ENCODE measurements around the gene EML5.

Gene EML5

GRCh38 chr14:88792473-88793258, at the start of gene EML5:
TSS of gene EML5 (minus strand) at chr14:88792953. CDS start at chr14:88792503, 450 bp downstream.
- Histone ChIP-seq H3K4me3 (ENCODE audit: low read length) (peak within 1 kb of the TSS; percentile 69), H3K9ac (ENCODE audit: low read length) (peak within 1 kb of the TSS; percentile 38), H3K27me3 (ENCODE audit: control insufficient read depth, insufficient read depth, low read length) (no peaks in the 10 kb centered on the region)

GRCh38 chr14:88842414-88842813, 49.7 kb upstream of the EML5 start:
- H3K9ac ChIP-seq (ENCODE audit: low read length): no peak overlapping the region
- no peaks in the 10 kb centered on the region for H3K27me3 ChIP-seq (ENCODE audit: control insufficient read depth, insufficient read depth, low read length)
- no peaks in the 10 kb centered on the region for H3K4me1 ChIP-seq (ENCODE audit: control insufficient read depth, insufficient read depth, low read length)
- no peaks in the 10 kb centered on the region for H3K36me3 ChIP-seq (ENCODE audit: control insufficient read depth, insufficient read depth, low read length)
- H3K27ac ChIP-seq (ENCODE audit: low read depth, low read length): no peak overlapping the region
- no peak overlapping the region for H3K4me3 ChIP-seq (ENCODE audit: low read length)

More at GRCh38 chr14:88792473-88793258, at the start of gene EML5:
- Histone ChIP-seq H3K4me1 (ENCODE audit: control insufficient read depth, insufficient read depth, low read length) (no peaks in the 10 kb centered on the region), H3K27ac (ENCODE audit: low read depth, low read length) (peak within 1 kb of the TSS; percentile 72), H3K36me3 (ENCODE audit: control insufficient read depth, insufficient read depth, low read length) (no peaks in the 10 kb centered on the region)

DNA sequence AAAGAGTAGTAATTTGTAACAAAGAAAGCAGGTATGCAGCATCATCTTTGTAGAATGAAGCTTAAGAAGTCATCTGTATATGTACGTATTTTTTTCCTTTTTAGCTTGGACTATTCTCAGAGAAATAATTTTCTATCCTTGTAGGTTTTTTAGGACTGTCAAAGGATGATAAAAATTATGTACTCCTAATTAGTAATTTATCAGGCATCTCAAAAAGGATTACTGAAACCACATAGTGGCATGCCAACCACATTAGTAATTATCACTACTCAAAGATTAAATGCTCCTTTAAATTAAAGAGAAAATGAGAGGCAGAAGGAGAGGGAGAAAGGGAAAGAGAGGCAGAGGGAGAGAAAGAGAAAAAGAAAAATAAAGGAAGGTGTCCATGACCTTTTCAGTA, 49.0 kb upstream of the EML5 start:
- Histone ChIP-seq H3K4me3 (ENCODE audit: low read length) (no peak overlapping the region), H3K9ac (ENCODE audit: low read length) (no peak overlapping the region), H3K36me3 (ENCODE audit: control insufficient read depth, insufficient read depth, low read length) (no peaks in the 10 kb centered on the region), H3K27ac (ENCODE audit: low read depth, low read length) (no peak overlapping the region), H3K4me1 (ENCODE audit: control insufficient read depth, insufficient read depth, low read length) (no peaks in the 10 kb centered on the region), H3K27me3 (ENCODE audit: control insufficient read depth, insufficient read depth, low read length) (no peaks in the 10 kb centered on the region)

DNA sequence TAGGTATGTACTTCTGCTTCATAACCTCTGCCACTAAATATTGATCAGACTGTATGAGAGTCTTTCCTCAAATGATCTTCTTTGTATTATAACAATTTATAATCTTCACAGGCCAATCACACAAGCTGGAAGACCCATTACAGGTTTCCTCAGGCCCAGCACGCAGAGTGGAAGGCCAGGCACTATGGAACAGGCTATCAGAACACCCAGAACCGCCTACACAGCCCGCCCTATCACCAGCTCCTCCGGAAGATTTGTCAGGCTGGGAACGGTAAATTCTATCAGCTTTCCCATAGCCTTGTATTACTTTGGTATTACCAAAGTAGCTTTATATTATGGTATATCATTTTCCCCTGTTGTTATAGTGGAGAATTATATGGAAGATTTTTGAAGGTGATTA, 48.2 kb upstream of the EML5 start:
- Histone ChIP-seq H3K36me3 (ENCODE audit: control insufficient read depth, insufficient read depth, low read length) (no peaks in the 10 kb centered on the region), H3K4me3 (ENCODE audit: low read length) (no peak overlapping the region), H3K27me3 (ENCODE audit: control insufficient read depth, insufficient read depth, low read length) (no peaks in the 10 kb centered on the region), H3K4me1 (ENCODE audit: control insufficient read depth, insufficient read depth, low read length) (peaks cover 2% of the 10 kb centered on the region), H3K9ac (ENCODE audit: low read length) (no peak overlapping the region), H3K27ac (ENCODE audit: low read depth, low read length) (no peak overlapping the region)

DNA sequence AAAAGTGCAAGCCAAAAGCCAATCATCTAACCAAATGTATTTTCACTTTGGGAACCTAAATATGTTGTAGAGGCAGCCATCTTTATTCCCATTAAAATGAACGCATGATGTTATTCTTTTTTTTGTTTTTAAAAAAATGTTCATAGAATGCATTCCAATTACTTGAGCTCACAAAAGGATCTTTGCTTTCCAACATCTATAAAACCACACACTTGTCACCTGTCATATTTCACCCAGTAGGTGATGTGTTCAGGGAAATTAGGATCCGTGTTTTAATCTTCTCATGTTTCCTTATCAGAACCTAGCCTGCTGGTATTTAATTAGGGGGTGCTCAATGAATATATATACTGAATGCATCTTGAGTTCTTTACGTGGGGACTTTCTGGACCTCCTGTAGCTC, 45.3 kb upstream of the EML5 start:
- H3K27me3 ChIP-seq (ENCODE audit: control insufficient read depth, insufficient read depth, low read length): no peaks in the 10 kb centered on the region

DNA sequence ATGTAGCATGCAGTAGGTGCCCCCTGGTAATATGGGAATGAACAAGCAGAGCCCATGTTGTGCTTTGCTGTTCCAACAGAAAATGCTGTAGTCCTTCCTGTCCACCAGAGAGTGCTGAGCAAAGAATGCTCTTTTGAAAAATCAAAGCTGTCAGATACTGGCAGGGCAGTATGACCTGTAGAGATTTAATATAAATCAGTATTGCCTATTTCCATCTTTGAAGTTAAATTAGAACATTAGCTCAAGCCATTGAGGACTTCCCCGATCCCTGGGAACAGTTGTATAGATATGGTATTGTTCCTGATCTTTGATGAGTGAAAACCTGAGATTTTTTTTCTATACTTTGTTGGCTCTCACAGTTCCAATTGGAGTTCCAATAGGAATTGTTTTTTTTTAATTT, 44.7 kb upstream of the EML5 start:
- Histone ChIP-seq H3K27ac (ENCODE audit: low read depth, low read length) (no peak overlapping the region), H3K9ac (ENCODE audit: low read length) (no peak overlapping the region), H3K27me3 (ENCODE audit: control insufficient read depth, insufficient read depth, low read length) (no peaks in the 10 kb centered on the region), H3K4me3 (ENCODE audit: low read length) (no peak overlapping the region), H3K4me1 (ENCODE audit: control insufficient read depth, insufficient read depth, low read length) (peaks cover 20% of the 10 kb centered on the region), H3K36me3 (ENCODE audit: control insufficient read depth, insufficient read depth, low read length) (no peaks in the 10 kb centered on the region)

More for the DNA sequence above, 45.3 kb upstream of the EML5 start:
- H3K27ac ChIP-seq (ENCODE audit: low read depth, low read length): no peak overlapping the region
- H3K9ac ChIP-seq (ENCODE audit: low read length): no peak overlapping the region
- H3K36me3 ChIP-seq (ENCODE audit: control insufficient read depth, insufficient read depth, low read length): no peaks in the 10 kb centered on the region
- H3K4me3 ChIP-seq (ENCODE audit: low read length): no peak overlapping the region
- H3K4me1 ChIP-seq (ENCODE audit: control insufficient read depth, insufficient read depth, low read length): peaks cover 20% of the 10 kb centered on the region

DNA sequence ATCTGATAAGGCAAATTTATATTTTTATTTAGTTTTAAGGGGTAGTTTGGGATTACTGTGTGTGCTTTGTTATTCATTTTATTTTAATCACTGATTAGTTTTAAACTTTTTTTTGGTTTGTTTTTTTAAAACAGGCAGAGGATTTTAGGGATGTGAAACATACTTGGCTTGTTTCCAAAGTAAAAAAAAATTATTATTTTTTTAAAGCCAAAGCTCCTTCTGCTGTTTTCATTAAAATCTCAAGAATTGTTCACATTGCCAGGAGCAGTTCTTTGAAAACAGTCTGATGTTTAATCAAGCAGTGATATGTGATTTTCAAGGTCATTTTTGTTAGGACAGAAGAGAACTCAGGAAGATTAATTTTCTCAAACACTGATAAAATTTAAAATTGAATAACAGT, 42.9 kb upstream of the EML5 start:
- Histone ChIP-seq H3K36me3 (ENCODE audit: control insufficient read depth, insufficient read depth, low read length) (no peaks in the 10 kb centered on the region), H3K4me1 (ENCODE audit: control insufficient read depth, insufficient read depth, low read length) (peaks cover 20% of the 10 kb centered on the region), H3K4me3 (ENCODE audit: low read length) (no peak overlapping the region), H3K27ac (ENCODE audit: low read depth, low read length) (no peak overlapping the region), H3K27me3 (ENCODE audit: control insufficient read depth, insufficient read depth, low read length) (no peaks in the 10 kb centered on the region), H3K9ac (ENCODE audit: low read length) (no peak overlapping the region)

- Histone ChIP-seq H3K4me3 (ENCODE audit: low read length) (no peak overlapping the region), H3K27ac (ENCODE audit: low read depth, low read length) (peak overlapping the region; percentile 21), H3K9ac (ENCODE audit: low read length) (no peak overlapping the region), H3K4me1 (ENCODE audit: control insufficient read depth, insufficient read depth, low read length) (peaks cover 20% of the 10 kb centered on the region), H3K27me3 (ENCODE audit: control insufficient read depth, insufficient read depth, low read length) (no peaks in the 10 kb centered on the region), H3K36me3 (ENCODE audit: control insufficient read depth, insufficient read depth, low read length) (no peaks in the 10 kb centered on the region)
Measured at GRCh38 chr14:88834883-88835431, 42.2 kb upstream of the EML5 start.

- H3K36me3 ChIP-seq (ENCODE audit: control insufficient read depth, insufficient read depth, low read length): no peaks in the 10 kb centered on the region
- no peak overlapping the region for H3K9ac ChIP-seq (ENCODE audit: low read length)
- H3K27me3 ChIP-seq (ENCODE audit: control insufficient read depth, insufficient read depth, low read length): no peaks in the 10 kb centered on the region
- H3K4me3 ChIP-seq (ENCODE audit: low read length): no peak overlapping the region
- H3K27ac ChIP-seq (ENCODE audit: low read depth, low read length): peak overlapping the region; percentile 21
- peaks cover 20% of the 10 kb centered on the region for H3K4me1 ChIP-seq (ENCODE audit: control insufficient read depth, insufficient read depth, low read length)
Measured at GRCh38 chr14:88831284-88831683, 38.5 kb upstream of the EML5 start.

GRCh38 chr14:88829685-88830302, 37.0 kb upstream of the EML5 start:
- Histone ChIP-seq H3K4me3 (ENCODE audit: low read length) (no peak overlapping the region), H3K27ac (ENCODE audit: low read depth, low read length) (no peak overlapping the region), H3K4me1 (ENCODE audit: control insufficient read depth, insufficient read depth, low read length) (peaks cover 16% of the 10 kb centered on the region), H3K36me3 (ENCODE audit: control insufficient read depth, insufficient read depth, low read length) (no peaks in the 10 kb centered on the region), H3K27me3 (ENCODE audit: control insufficient read depth, insufficient read depth, low read length) (no peaks in the 10 kb centered on the region), H3K9ac (ENCODE audit: low read length) (no peak overlapping the region)

DNA sequence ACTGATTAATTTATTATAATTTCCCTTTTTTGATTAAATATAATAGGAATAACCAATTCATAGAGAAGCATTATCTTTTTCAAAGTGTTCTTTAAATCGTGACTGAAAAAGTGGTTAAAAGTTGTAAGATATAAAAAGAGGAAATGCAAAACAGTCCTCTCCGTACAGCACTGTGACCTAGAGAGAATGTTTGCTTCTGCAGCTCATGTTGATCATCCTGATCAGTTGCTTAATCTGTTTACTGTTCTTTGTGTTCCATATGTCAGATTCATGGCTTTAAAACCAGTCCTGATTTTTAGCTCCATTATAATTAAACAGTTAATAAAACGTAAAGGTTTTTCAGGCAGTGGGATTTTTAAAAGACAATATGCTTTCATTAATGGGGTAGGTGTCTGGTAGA, 36.4 kb upstream of the EML5 start:
- Histone ChIP-seq H3K4me1 (ENCODE audit: control insufficient read depth, insufficient read depth, low read length) (peaks cover 11% of the 10 kb centered on the region), H3K4me3 (ENCODE audit: low read length) (no peak overlapping the region), H3K9ac (ENCODE audit: low read length) (no peak overlapping the region), H3K36me3 (ENCODE audit: control insufficient read depth, insufficient read depth, low read length) (no peaks in the 10 kb centered on the region), H3K27ac (ENCODE audit: low read depth, low read length) (no peak overlapping the region), H3K27me3 (ENCODE audit: control insufficient read depth, insufficient read depth, low read length) (no peaks in the 10 kb centered on the region)

DNA sequence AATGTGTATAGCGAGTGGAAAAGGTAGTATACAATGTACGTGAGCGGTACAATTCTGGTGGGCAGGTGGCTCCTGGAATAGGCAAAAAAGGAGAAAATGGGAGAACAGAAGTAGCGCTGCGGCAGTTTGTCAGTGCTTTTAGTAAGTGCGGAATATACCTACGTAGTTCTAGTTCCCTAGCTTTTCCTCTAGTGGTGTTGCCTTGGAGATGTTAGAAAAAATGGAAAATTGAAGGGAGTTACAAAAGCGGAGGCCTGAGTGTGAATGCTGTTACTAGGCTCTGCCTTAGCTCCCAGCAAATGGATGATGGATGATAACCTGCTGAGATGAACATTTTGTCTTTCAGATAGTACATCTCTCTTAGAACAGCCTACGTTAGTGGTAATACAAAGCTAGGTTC, 32.8 kb upstream of the EML5 start:
- H3K27ac ChIP-seq (ENCODE audit: low read depth, low read length): no peak overlapping the region
- H3K27me3 ChIP-seq (ENCODE audit: control insufficient read depth, insufficient read depth, low read length): no peaks in the 10 kb centered on the region
- H3K9ac ChIP-seq (ENCODE audit: low read length): no peak overlapping the region
- H3K4me3 ChIP-seq (ENCODE audit: low read length): peak overlapping the region; percentile 80
- H3K4me1 ChIP-seq (ENCODE audit: control insufficient read depth, insufficient read depth, low read length): peaks cover 2% of the 10 kb centered on the region
- no peaks in the 10 kb centered on the region for H3K36me3 ChIP-seq (ENCODE audit: control insufficient read depth, insufficient read depth, low read length)

Data from rectal smooth muscle tissue (tissue), 1 donor.